Natural killer cell treated with Interleukin-12 subunit alpha and Interleukin-12 subunit beta and Interleukin-15 and Interleukin-18, amount 100 ng/mL, for 72 hours (primary cell): ENCODE results near the gene RAB5IF. TPM values are rescaled to one million over a fixed set of nuclear protein-coding genes. Genes with fewer than 3 reads are reported as not detected.
"Not testable (repeated sequence)": the region's sequence is repeated elsewhere in the genome, so short reads cannot be mapped to it uniquely, and the experiment has no call there.

ENCODE experiments used
- ATAC-seq, 2 donors: fragments of 150-1000 bp; cut with Tn5 transposase in 1 of 2; sonication (Bioruptor Pico), chemical (Tn5 transposase) in 1 of 2; 2 replicates each; pipeline ENCODE4 v1.10.0; 2021
- DNase-seq: peaks from one replicate; pipeline ENCODE4 v3.0.0; 2022; ENCODE audit warnings: low spot score
- H3K27ac Mint-ChIP-seq, 2 donors: 1 replicate in 1 of 2; 2 replicates in 1 of 2; pipeline ENCODE4 v1.8.0; 2022; ENCODE audit warnings: mixed read lengths in 2 of 2, mild to moderate bottlenecking in 1 of 2, moderate library complexity in 1 of 2
- H3K27me3 Mint-ChIP-seq, 2 donors: 1 replicate in 1 of 2; 2 replicates in 1 of 2; pipeline ENCODE4 v1.8.0; 2022; ENCODE audit warnings: mixed read lengths in 2 of 2
- H3K36me3 Mint-ChIP-seq: one replicate; pipeline ENCODE4 v1.8.0; 2022; ENCODE audit warnings: mixed read lengths
- H3K4me1 Mint-ChIP-seq, 2 donors: 1 replicate in 1 of 2; 2 replicates in 1 of 2; pipeline ENCODE4 v1.8.0; 2022; ENCODE audit warnings: low read depth in 2 of 2, mixed read lengths in 2 of 2, mild to moderate bottlenecking in 1 of 2
- H3K4me3 Mint-ChIP-seq: one replicate; pipeline ENCODE4 v1.8.0; 2022; ENCODE audit warnings: mixed read lengths
- H3K9me3 Mint-ChIP-seq: 2 replicates; pipeline ENCODE4 v1.8.0; 2022; ENCODE audit warnings: mixed read lengths
- total RNA-seq, 2 donors: library from RNA; stranded (reverse); gene quantifications; one replicate each; pipeline ENCODE4 v1.2.3, GENCODE V29; 2022

Gene RAB5IF
- total RNA-seq, 2 donors from 2014 or later = 209 to 243 TPM

GRCh38 chr20:36624944-36625324 lies 19.4 kb downstream of the RAB5IF start:
- peak overlapping the region; percentile 70 to 72 for H3K27ac Mint-ChIP-seq
- H3K36me3 Mint-ChIP-seq = peaks cover 14% of the 10 kb centered on the region
- no peak overlapping the region for H3K4me3 Mint-ChIP-seq
- ATAC-seq (no peak), DNase-seq (no peak)
- peaks cover 43 to 52% of the 10 kb centered on the region in 2 donors for H3K4me1 Mint-ChIP-seq
- no peaks in the 10 kb centered on the region for H3K9me3 Mint-ChIP-seq
- no peaks in the 10 kb centered on the region for H3K27me3 Mint-ChIP-seq

- Mint-ChIP-seq H3K4me1 (peaks cover 44 to 53% of the 10 kb centered on the region in 2 donors), H3K9me3 (no peaks in the 10 kb centered on the region)
Observed at GRCh38 chr20:36628076-36628475, 22.5 kb downstream of the RAB5IF start.

GRCh38 chr20:36629719-36630681 lies 24.4 kb downstream of the RAB5IF start:
- ATAC-seq = peak; percentile 91 to 92

More at GRCh38 chr20:36628076-36628475, 22.5 kb downstream of the RAB5IF start:
- peak; percentile 81 to 89 for ATAC-seq
- peak overlapping the region; percentile 88 to 99 for H3K27ac Mint-ChIP-seq
- DNase-seq = peak; percentile 78
- H3K36me3 Mint-ChIP-seq = peaks cover 5% of the 10 kb centered on the region
- H3K4me3 Mint-ChIP-seq = peak overlapping the region; percentile 50
- H3K27me3 Mint-ChIP-seq = no peaks in the 10 kb centered on the region

GRCh38 chr20:36631646-36632045 lies 26.1 kb downstream of the RAB5IF start:
- no peaks in the 10 kb centered on the region for H3K9me3 Mint-ChIP-seq
- peaks cover 42 to 43% of the 10 kb centered on the region in 2 donors for H3K4me1 Mint-ChIP-seq
- H3K27ac Mint-ChIP-seq = peak overlapping the region; percentile 47 to 79
- no peaks in the 10 kb centered on the region for H3K36me3 Mint-ChIP-seq
- H3K4me3 Mint-ChIP-seq = no peak overlapping the region
- DNase-seq (no peak), ATAC-seq (no peak)
- H3K27me3 Mint-ChIP-seq = no peaks in the 10 kb centered on the region

More at GRCh38 chr20:36629719-36630681, 24.4 kb downstream of the RAB5IF start:
- DNase-seq = peak; percentile 80
- H3K4me1 Mint-ChIP-seq = peaks cover 40 to 43% of the 10 kb centered on the region in 2 donors
- H3K27ac Mint-ChIP-seq = peak overlapping the region; percentile 88 to 99
- H3K4me3 Mint-ChIP-seq = peak overlapping the region; percentile 70
- no peaks in the 10 kb centered on the region for H3K27me3 Mint-ChIP-seq
- H3K9me3 Mint-ChIP-seq = no peaks in the 10 kb centered on the region
- no peaks in the 10 kb centered on the region for H3K36me3 Mint-ChIP-seq

GRCh38 chr20:36632147-36632486 lies 26.5 kb downstream of the RAB5IF start:
- Mint-ChIP-seq H3K9me3 (no peaks in the 10 kb centered on the region), H3K4me3 (no peak overlapping the region), H3K27ac (peak overlapping the region; percentile 47 to 79), H3K4me1 (peaks cover 37 to 38% of the 10 kb centered on the region in 2 donors), H3K27me3 (no peaks in the 10 kb centered on the region), H3K36me3 (no peaks in the 10 kb centered on the region)
- ATAC-seq (no peak), DNase-seq (no peak)

- Mint-ChIP-seq H3K36me3 (no peaks in the 10 kb centered on the region), H3K4me1 (peaks cover 31 to 32% of the 10 kb centered on the region in 2 donors)
Observed at GRCh38 chr20:36632487-36633284, 27.1 kb downstream of the RAB5IF start.

GRCh38 chr20:36633285-36633772 lies 27.8 kb downstream of the RAB5IF start:
- H3K36me3 Mint-ChIP-seq = no peaks in the 10 kb centered on the region
- H3K27ac Mint-ChIP-seq = peak overlapping the region in 1 of 2 donors; percentile 47
- H3K4me3 Mint-ChIP-seq = no peak overlapping the region
- DNase-seq (no peak), ATAC-seq (no peak)
- no peaks in the 10 kb centered on the region for H3K9me3 Mint-ChIP-seq
- H3K4me1 Mint-ChIP-seq = peaks cover 25 to 26% of the 10 kb centered on the region in 2 donors
- H3K27me3 Mint-ChIP-seq = no peaks in the 10 kb centered on the region

More at GRCh38 chr20:36632487-36633284, 27.1 kb downstream of the RAB5IF start:
- no peak for DNase-seq
- ATAC-seq = no peak
- no peaks in the 10 kb centered on the region for H3K27me3 Mint-ChIP-seq
- peak overlapping the region; percentile 47 to 79 for H3K27ac Mint-ChIP-seq
- no peaks in the 10 kb centered on the region for H3K9me3 Mint-ChIP-seq
- H3K4me3 Mint-ChIP-seq = no peak overlapping the region

- H3K4me3 Mint-ChIP-seq = no peak overlapping the region
- peaks cover 19 to 22% of the 10 kb centered on the region in 2 donors for H3K4me1 Mint-ChIP-seq
- H3K27me3 Mint-ChIP-seq = no peaks in the 10 kb centered on the region
- peak overlapping the region; percentile 71 to 82 for H3K27ac Mint-ChIP-seq
- DNase-seq (no peak), ATAC-seq (no peak)
- no peaks in the 10 kb centered on the region for H3K36me3 Mint-ChIP-seq
- no peaks in the 10 kb centered on the region for H3K9me3 Mint-ChIP-seq
Observed at GRCh38 chr20:36634342-36634741, 28.8 kb downstream of the RAB5IF start.

- not testable (repeated sequence) for H3K4me3 Mint-ChIP-seq, H3K9me3 Mint-ChIP-seq, H3K27me3 Mint-ChIP-seq, H3K36me3 Mint-ChIP-seq, ATAC-seq, DNase-seq
- peaks cover 19 to 22% of the 10 kb centered on the region in 2 donors for H3K4me1 Mint-ChIP-seq
- H3K27ac Mint-ChIP-seq = peak overlapping the region in 1 of 2 donors; percentile 56
Observed at GRCh38 chr20:36638876-36639400, 33.4 kb downstream of the RAB5IF start.

- no peak overlapping the region for H3K4me3 Mint-ChIP-seq
- DNase-seq (no peak), ATAC-seq (no peak)
- H3K27me3 Mint-ChIP-seq = no peaks in the 10 kb centered on the region
- no peaks in the 10 kb centered on the region for H3K36me3 Mint-ChIP-seq
- H3K27ac Mint-ChIP-seq = peak overlapping the region; percentile 46 to 88
- peaks cover 36 to 39% of the 10 kb centered on the region in 2 donors for H3K4me1 Mint-ChIP-seq
- H3K9me3 Mint-ChIP-seq = no peaks in the 10 kb centered on the region
Observed at GRCh38 chr20:36641506-36641843, 35.9 kb downstream of the RAB5IF start.

GRCh38 chr20:36642136-36642535 lies 36.6 kb downstream of the RAB5IF start:
- Mint-ChIP-seq H3K9me3 (no peaks in the 10 kb centered on the region), H3K36me3 (no peaks in the 10 kb centered on the region), H3K27me3 (no peaks in the 10 kb centered on the region), H3K4me1 (peaks cover 39 to 42% of the 10 kb centered on the region in 2 donors), H3K27ac (peak overlapping the region; percentile 46 to 88), H3K4me3 (peak overlapping the region; percentile 61)
- DNase-seq (peak; percentile 64), ATAC-seq (peak; percentile 7 to 37)

GRCh38 chr20:36644032-36644705 lies 38.6 kb downstream of the RAB5IF start:
- Mint-ChIP-seq H3K9me3 (no peaks in the 10 kb centered on the region), H3K4me3 (peak overlapping the region; percentile 92), H3K4me1 (peaks cover 42 to 43% of the 10 kb centered on the region in 2 donors), H3K36me3 (no peaks in the 10 kb centered on the region), H3K27ac (peak overlapping the region; percentile 88 to 99), H3K27me3 (no peaks in the 10 kb centered on the region)
- ATAC-seq (peak; percentile 62 to 71), DNase-seq (peak; percentile 66)

- ATAC-seq (peak in 1 of 2 donors; percentile 32), DNase-seq (no peak)
- H3K36me3 Mint-ChIP-seq = no peaks in the 10 kb centered on the region
Observed at GRCh38 chr20:36644706-36645095, 39.1 kb downstream of the RAB5IF start.

More at GRCh38 chr20:36644706-36645095, 39.1 kb downstream of the RAB5IF start:
- Mint-ChIP-seq H3K9me3 (no peaks in the 10 kb centered on the region), H3K4me3 (peak overlapping the region; percentile 92), H3K4me1 (peaks cover 42 to 43% of the 10 kb centered on the region in 2 donors), H3K27ac (peak overlapping the region; percentile 88 to 99), H3K27me3 (no peaks in the 10 kb centered on the region)
